Activated CD8-positive, alpha-beta memory T cell treated with anti-CD3 and anti-CD28 coated beads, Interleukin-2, amount 10 ng/mL, durations not matched to agents 7 days and 5 days (primary cell): Measurements from ENCODE around the gene ADAT2. TPM values are rescaled to one million over a fixed set of nuclear protein-coding genes. Genes with fewer than 3 reads are reported as not detected.

ENCODE experiments used
- ATAC-seq: fragments of 150-1000 bp; cut with Tn5 transposase; one replicate; pipeline ENCODE4 v1.10.0; 2021; ENCODE audit warnings: moderate library complexity
- CTCF ChIA-PET: fragments of 350-600 bp; sonication (Branson Sonifier 250); formaldehyde crosslinking; loops from one replicate; lab custom pipeline; 2021; ENCODE audit warnings: antibody characterized with exemption; lab: Charles Lee
- DNase-seq: peaks from one replicate; pipeline ENCODE4 v3.0.0-alpha.2; 2020
- H3K27ac Mint-ChIP-seq: one replicate; pipeline ENCODE4 v1.8.0; 2021; ENCODE audit warnings: mild to moderate bottlenecking, mixed read lengths
- H3K27me3 Mint-ChIP-seq: one replicate; pipeline ENCODE4 v1.8.0; 2021; ENCODE audit warnings: mixed read lengths
- H3K36me3 Mint-ChIP-seq: one replicate; pipeline ENCODE4 v1.8.0; 2021; ENCODE audit warnings: mild to moderate bottlenecking, mixed read lengths
- H3K4me1 Mint-ChIP-seq: one replicate; pipeline ENCODE4 v1.8.0; 2021; ENCODE audit warnings: mixed read lengths
- H3K4me3 Mint-ChIP-seq: one replicate; pipeline ENCODE4 v1.8.0; 2021; ENCODE audit warnings: mild to moderate bottlenecking, moderate library complexity, mixed read lengths
- H3K9me3 Mint-ChIP-seq: one replicate; pipeline ENCODE4 v1.8.0; 2022; ENCODE audit warnings: low read depth, mixed read lengths
- total RNA-seq, 2 experiments: library from RNA; stranded (reverse); gene quantifications; one replicate each; pipeline ENCODE4 v1.2.3, GENCODE V29; 2021

ADAT2 gene
- total RNA-seq, 2 experiments from 2014 or later = 22.1 to 24.3 TPM

DNA sequence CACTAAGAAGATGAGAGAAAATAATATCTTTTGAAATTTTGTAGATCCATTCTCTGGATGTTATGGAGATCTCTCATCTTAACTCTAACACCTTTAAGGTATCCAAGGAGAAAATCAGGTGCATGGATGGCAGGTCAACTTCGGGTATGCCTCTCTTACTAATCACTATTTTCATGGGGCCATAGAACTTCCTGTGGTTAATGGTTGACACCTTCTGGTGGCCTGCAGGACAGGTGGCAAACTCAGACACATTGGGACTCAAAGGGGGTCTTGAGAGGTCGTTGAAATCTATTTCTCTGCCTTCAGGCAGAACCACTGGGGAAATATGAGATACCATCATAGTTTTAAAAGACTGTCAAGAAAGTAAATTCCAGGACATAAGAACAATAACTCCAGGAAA, 76.5 kb downstream of the ADAT2 start:
- no peak for DNase-seq
- peaks cover 19% of the 10 kb centered on the region for H3K27me3 Mint-ChIP-seq
- no peaks in the 10 kb centered on the region for H3K36me3 Mint-ChIP-seq
- peaks cover 2% of the 10 kb centered on the region for H3K9me3 Mint-ChIP-seq
- ATAC-seq = no peak
- no peak overlapping the region for H3K27ac Mint-ChIP-seq
- H3K4me1 Mint-ChIP-seq = no peaks in the 10 kb centered on the region
- H3K4me3 Mint-ChIP-seq = no peak overlapping the region
- CTCF ChIA-PET = no interaction called here

Other genes with a start within 250 kb of the ADAT2 start
- 10 to 100 TPM; 17.9 to 18.4 TPM for gene PEX3, start 110 bp upstream of the ADAT2 start, total RNA-seq
- 10 to 100 TPM; 20.2 to 23.7 TPM for gene FUCA2, start 61.0 kb upstream of the ADAT2 start, total RNA-seq
- 10 to 100 TPM; 24.2 to 28.0 TPM for gene PHACTR2, start 227.3 kb upstream of the ADAT2 start, total RNA-seq